Subcutaneous abdominal adipose tissue (tissue), 5 donors: ENCODE measurements around the gene DACH2.

Source experiments
- H3K27ac ChIP-seq: one replicate; pipeline ENCODE4 v1.7.0; 2013; ENCODE audit warnings: low read depth, mild to moderate bottlenecking, inconsistent platforms, low read length, moderate library complexity
- H3K27me3 ChIP-seq, 5 donors: one replicate each; pipeline ENCODE4 v1.7.0; 2013; ENCODE audit warnings: low read length in 5 of 5, inconsistent platforms in 1 of 5; ENCODE audit not compliant: control insufficient read depth in 5 of 5, insufficient read depth in 4 of 5
- H3K36me3 ChIP-seq, 5 donors: one replicate each; pipeline ENCODE4 v1.7.0; 2013; ENCODE audit warnings: low read length in 5 of 5; ENCODE audit not compliant: control insufficient read depth in 5 of 5, insufficient read depth in 5 of 5
- H3K4me1 ChIP-seq, 5 donors: one replicate each; pipeline ENCODE4 v1.7.0; 2013; ENCODE audit warnings: low read length in 5 of 5, mild to moderate bottlenecking in 3 of 5, moderate library complexity in 1 of 5; ENCODE audit not compliant: control insufficient read depth in 5 of 5, insufficient read depth in 5 of 5
- H3K4me3 ChIP-seq, 5 donors: one replicate each; pipeline ENCODE4 v1.7.0; 2013; ENCODE audit warnings: low read length in 5 of 5, low read depth in 1 of 5
- H3K9ac ChIP-seq, 5 donors: one replicate each; pipeline ENCODE4 v1.7.0; 2013; ENCODE audit warnings: low read length in 5 of 5, mild to moderate bottlenecking in 4 of 5, moderate library complexity in 3 of 5
- H3K9me3 ChIP-seq, 5 donors: one replicate each; pipeline ENCODE4 v1.7.0; 2013; ENCODE audit warnings: low read length in 5 of 5; ENCODE audit not compliant: control insufficient read depth in 5 of 5
- donor health status: healthy.
- donor health status: healthy.
- donor health status: healthy.
- donor health status: healthy.
- donor health status: healthy.

Gene DACH2

DNA sequence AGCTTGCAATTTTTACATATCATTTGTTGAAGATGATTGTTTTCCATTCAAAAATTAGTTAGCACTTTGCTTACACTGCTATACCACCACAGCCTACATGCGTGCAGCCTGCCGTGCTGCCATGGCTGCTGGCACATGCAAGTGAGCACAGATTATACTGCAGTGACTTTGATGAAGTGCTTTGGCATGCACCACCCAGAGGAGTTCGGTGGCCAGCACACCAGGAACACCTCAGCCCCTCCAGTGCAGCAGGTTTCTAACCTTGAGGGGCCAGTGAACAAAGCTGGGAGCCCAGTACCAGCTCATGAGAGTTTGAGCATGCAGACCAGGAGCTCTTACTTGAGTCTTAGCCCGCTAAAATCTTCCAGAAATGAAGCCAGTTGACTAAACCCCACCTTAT lies 431.5 kb downstream of the DACH2 start:
- Histone ChIP-seq H3K36me3 (no peaks in the 10 kb centered on the region), H3K4me3 (no peak overlapping the region), H3K9me3 (peaks cover 0 to 3% (median 0%) of the 10 kb centered on the region in 5 donors), H3K4me1 (no peaks in the 10 kb centered on the region), H3K27ac (no peak overlapping the region), H3K27me3 (peaks cover 0 to 4% (median 2%) of the 10 kb centered on the region in 5 donors), H3K9ac (no peak overlapping the region)

DNA sequence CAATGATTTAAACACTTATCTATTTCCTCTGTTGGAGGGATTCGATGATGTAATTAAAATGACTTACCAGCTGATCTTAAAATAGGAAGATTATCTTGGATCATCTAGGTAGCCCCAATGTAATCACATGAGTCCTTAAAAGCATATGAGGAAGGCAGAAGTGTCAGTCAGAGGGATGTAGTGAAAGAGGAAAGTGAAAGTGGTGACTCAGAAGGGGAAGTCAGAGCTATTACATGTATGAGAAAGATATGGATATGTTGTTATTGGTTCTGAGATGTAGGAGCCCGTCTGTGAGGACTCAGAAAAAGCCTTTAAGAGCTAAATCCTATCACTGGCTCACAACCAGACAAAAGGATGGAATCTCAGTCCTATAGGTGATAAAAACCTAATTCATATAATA lies 456.4 kb downstream of the DACH2 start:
- Histone ChIP-seq H3K27ac (no peak overlapping the region), H3K4me1 (no peaks in the 10 kb centered on the region), H3K36me3 (no peaks in the 10 kb centered on the region), H3K4me3 (no peak overlapping the region), H3K9ac (no peak overlapping the region), H3K9me3 (peaks cover 0 to 3% (median 0%) of the 10 kb centered on the region in 5 donors), H3K27me3 (peaks cover 0 to 3% (median 0%) of the 10 kb centered on the region in 5 donors)

DNA sequence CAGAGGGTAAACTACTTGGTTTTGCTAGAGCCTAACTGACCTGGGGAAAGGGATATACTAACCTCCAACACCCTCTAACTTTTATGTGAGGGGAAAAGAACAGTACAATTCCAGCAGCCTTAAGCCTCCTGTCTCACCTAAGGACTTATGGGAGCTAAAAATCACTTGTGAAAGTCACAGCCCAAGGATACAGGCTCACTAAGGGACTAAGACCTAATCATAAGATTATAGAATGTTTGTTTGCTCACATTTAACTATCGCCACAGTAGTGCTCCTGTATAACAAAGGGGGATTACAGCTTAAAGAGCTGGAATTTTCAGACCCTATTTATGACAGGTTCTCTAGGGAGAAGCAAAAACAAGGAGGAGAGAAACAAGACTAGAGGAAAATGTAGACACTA lies 548.7 kb downstream of the DACH2 start:
- no peaks in the 10 kb centered on the region for H3K36me3 ChIP-seq
- no peaks in the 10 kb centered on the region for H3K9me3 ChIP-seq
- no peak overlapping the region for H3K9ac ChIP-seq
- no peak overlapping the region for H3K27ac ChIP-seq
- H3K4me3 ChIP-seq = no peak overlapping the region
- no peaks in the 10 kb centered on the region for H3K4me1 ChIP-seq
- peaks cover 0 to 2% (median 0%) of the 10 kb centered on the region in 5 donors for H3K27me3 ChIP-seq

DNA sequence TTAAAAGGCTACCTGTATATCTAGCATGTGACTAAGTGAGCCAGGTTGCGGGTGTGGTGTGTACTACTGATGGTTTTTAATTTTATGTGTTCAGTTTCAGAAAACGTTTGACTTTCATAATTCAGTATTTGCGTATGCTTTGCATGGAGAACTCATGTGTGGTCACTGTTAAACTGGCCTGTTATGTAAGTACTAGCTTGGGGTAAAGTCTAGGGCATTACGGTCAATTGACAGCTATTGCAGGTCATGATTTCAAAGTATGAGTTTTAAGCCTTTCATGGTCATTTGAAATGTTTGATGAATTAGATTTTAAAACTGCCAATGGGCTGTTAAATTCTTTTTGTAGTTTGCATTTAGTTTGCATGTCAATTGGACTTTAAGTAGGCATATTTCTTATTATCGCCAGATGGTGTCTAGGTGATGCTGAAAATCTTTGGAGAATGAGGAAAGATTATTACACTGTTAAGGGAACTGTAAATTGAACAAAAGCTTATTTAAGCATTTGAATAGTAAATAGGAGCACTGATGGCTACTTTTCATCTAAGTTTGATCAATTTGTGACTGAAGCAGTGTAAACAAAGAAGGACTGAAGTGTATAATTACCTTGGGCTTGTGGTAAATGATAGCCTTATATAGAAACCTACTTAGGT lies 563.4 kb downstream of the DACH2 start:
- no peaks in the 10 kb centered on the region for H3K27me3 ChIP-seq
- no peak overlapping the region for H3K27ac ChIP-seq
- H3K9me3 ChIP-seq = no peaks in the 10 kb centered on the region
- H3K9ac ChIP-seq = no peak overlapping the region
- H3K4me1 ChIP-seq = no peaks in the 10 kb centered on the region
- no peak overlapping the region for H3K4me3 ChIP-seq
- H3K36me3 ChIP-seq = no peaks in the 10 kb centered on the region

GRCh38 chrX:86714441-86714840 lies 566.2 kb downstream of the DACH2 start:
- H3K4me3 ChIP-seq = no peak overlapping the region
- H3K27ac ChIP-seq = no peak overlapping the region
- H3K36me3 ChIP-seq = no peaks in the 10 kb centered on the region
- H3K9me3 ChIP-seq = no peaks in the 10 kb centered on the region
- no peak overlapping the region for H3K9ac ChIP-seq
- H3K27me3 ChIP-seq = no peaks in the 10 kb centered on the region
- H3K4me1 ChIP-seq = no peaks in the 10 kb centered on the region

DNA sequence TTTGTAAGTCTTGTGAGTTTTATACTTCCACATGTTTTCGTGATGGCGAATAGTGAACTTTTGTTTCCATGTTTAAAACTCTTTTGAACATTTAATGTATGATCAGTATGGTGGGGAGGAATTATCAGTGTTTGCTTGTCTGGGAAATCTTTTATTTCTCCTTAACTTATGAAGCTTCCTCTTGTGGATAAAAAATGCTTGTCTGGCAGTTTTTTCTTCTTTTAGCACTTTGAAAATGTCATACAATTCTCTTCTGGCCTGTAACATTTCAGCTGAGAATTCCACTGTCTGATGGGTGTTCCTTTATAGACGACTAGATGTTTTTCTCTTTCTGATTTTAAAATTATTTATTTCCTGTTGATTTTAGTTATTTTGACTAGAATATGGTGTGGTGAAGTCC lies 576.0 kb downstream of the DACH2 start:
- Histone ChIP-seq H3K9me3 (peaks cover 0 to 12% (median 8%) of the 10 kb centered on the region in 5 donors), H3K36me3 (no peaks in the 10 kb centered on the region), H3K4me3 (no peak overlapping the region), H3K9ac (no peak overlapping the region), H3K27me3 (peaks cover 0 to 10% (median 6%) of the 10 kb centered on the region in 5 donors), H3K4me1 (no peaks in the 10 kb centered on the region), H3K27ac (no peak overlapping the region)

- peaks cover 0 to 5% (median 0%) of the 10 kb centered on the region in 5 donors for H3K9me3 ChIP-seq
- no peaks in the 10 kb centered on the region for H3K36me3 ChIP-seq
- no peaks in the 10 kb centered on the region for H3K4me1 ChIP-seq
- H3K9ac ChIP-seq = no peak overlapping the region
- no peak overlapping the region for H3K27ac ChIP-seq
- peaks cover 0 to 2% (median 0%) of the 10 kb centered on the region in 5 donors for H3K27me3 ChIP-seq
- H3K4me3 ChIP-seq = no peak overlapping the region
Observed at GRCh38 chrX:86747091-86747490, 598.8 kb downstream of the DACH2 start.

- peaks cover 0 to 9% (median 0%) of the 10 kb centered on the region in 5 donors for H3K9me3 ChIP-seq
- H3K4me1 ChIP-seq = no peaks in the 10 kb centered on the region
- H3K36me3 ChIP-seq = no peaks in the 10 kb centered on the region
- no peak overlapping the region for H3K9ac ChIP-seq
- no peak overlapping the region for H3K4me3 ChIP-seq
- H3K27ac ChIP-seq = no peak overlapping the region
- peaks cover 0 to 2% (median 0%) of the 10 kb centered on the region in 5 donors for H3K27me3 ChIP-seq
Observed at GRCh38 chrX:86805241-86805640, 657.0 kb downstream of the DACH2 start.

DNA sequence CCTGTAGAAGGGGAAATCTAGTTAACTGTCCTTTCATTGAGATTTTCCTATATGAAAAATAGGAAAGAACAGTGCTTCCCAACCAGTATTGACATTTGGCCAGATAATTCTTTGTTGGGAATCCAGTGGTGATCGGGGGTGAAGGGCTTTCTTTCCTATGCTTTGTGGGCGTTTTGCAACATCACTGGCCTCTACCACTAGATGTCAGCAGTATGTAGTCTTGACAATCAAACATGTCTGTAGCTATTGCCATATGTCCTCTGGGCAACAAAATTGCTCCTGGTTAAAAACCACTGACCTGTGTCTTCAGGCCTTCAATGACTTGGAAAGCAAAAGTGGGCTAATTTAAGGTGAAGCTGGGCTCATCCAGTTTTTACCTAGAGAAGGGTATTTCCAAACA lies 658.5 kb downstream of the DACH2 start:
- Histone ChIP-seq H3K9me3 (peaks cover 0 to 9% (median 0%) of the 10 kb centered on the region in 5 donors), H3K4me3 (no peak overlapping the region), H3K9ac (no peak overlapping the region), H3K27me3 (peaks cover 0 to 2% (median 0%) of the 10 kb centered on the region in 5 donors), H3K4me1 (no peaks in the 10 kb centered on the region), H3K36me3 (no peaks in the 10 kb centered on the region), H3K27ac (no peak overlapping the region)

- H3K27me3 ChIP-seq = peaks cover 0 to 1% (median 0%) of the 10 kb centered on the region in 5 donors
- H3K9ac ChIP-seq = no peak overlapping the region
- no peaks in the 10 kb centered on the region for H3K36me3 ChIP-seq
- H3K4me1 ChIP-seq = no peaks in the 10 kb centered on the region
- no peak overlapping the region for H3K4me3 ChIP-seq
- peaks cover 0 to 9% (median 0%) of the 10 kb centered on the region in 5 donors for H3K9me3 ChIP-seq
- no peak overlapping the region for H3K27ac ChIP-seq
Observed at GRCh38 chrX:86809651-86810050, 661.4 kb downstream of the DACH2 start.
